MCF 10A (cell line): ENCODE data around the gene AMZ2. TPM values are rescaled to one million over a fixed set of nuclear protein-coding genes. Genes with fewer than 3 reads are reported as not detected.

Experiments used
- BruUV-seq: library from RNA; stranded (reverse); fragments of 400-500 nt; replicated peaks from 2 replicates; lab custom pipeline; 2021; lab: Mats Ljungman, UMichigan
- CTCF ChIA-PET: fragments of 300-600 bp; sonication (Branson Sonifier 250); formaldehyde crosslinking; extraction: SDS; loops from one replicate; lab custom pipeline; 2021; ENCODE audit warnings: antibody characterized with exemption, inconsistent platforms; lab: Yijun Ruan, JAX
- POLR2A ChIA-PET: fragments of 300-600, 350-650 bp; sonication (Branson Sonifier 250); formaldehyde crosslinking; extraction: SDS; loops from one replicate; lab custom pipeline; 2020; ENCODE audit warnings: antibody characterized with exemption, inconsistent platforms; lab: Yijun Ruan, JAX
- DNase-seq: peaks from one replicate; pipeline ENCODE4 v3.0.0-alpha.2; 2018; ENCODE audit not compliant: unreplicated experiment
- H3K27ac Mint-ChIP-seq: one replicate; pipeline ENCODE4 v1.8.0; 2022; ENCODE audit warnings: mild to moderate bottlenecking, low read depth, mixed read lengths; ENCODE audit not compliant: unreplicated experiment
- H3K27me3 Mint-ChIP-seq: one replicate; pipeline ENCODE4 v1.8.0; 2022; ENCODE audit warnings: mixed read lengths; ENCODE audit not compliant: insufficient read depth, unreplicated experiment
- H3K36me3 Mint-ChIP-seq: one replicate; pipeline ENCODE4 v1.8.0; 2022; ENCODE audit warnings: mild to moderate bottlenecking, moderate library complexity, mixed read lengths; ENCODE audit not compliant: insufficient read depth, unreplicated experiment
- H3K4me1 Mint-ChIP-seq: one replicate; pipeline ENCODE4 v1.8.0; 2022; ENCODE audit warnings: mixed read lengths; ENCODE audit not compliant: insufficient read depth, unreplicated experiment
- H3K4me3 Mint-ChIP-seq: one replicate; pipeline ENCODE4 v1.8.0; 2022; ENCODE audit warnings: mild to moderate bottlenecking, moderate library complexity, mixed read lengths; ENCODE audit not compliant: unreplicated experiment
- H3K9me3 Mint-ChIP-seq: one replicate; pipeline ENCODE4 v1.8.0; 2022; ENCODE audit warnings: mixed read lengths; ENCODE audit not compliant: unreplicated experiment
- intact Hi-C: fragments of 100-400 bp; cut with micrococcal nuclease; formaldehyde crosslinking; loops from 2 replicates; pipeline ENCODE4 v1.14.1; 2022
- total RNA-seq: library from RNA; stranded (reverse); gene quantifications from 2 replicates; pipeline ENCODE4 v1.2.3, GENCODE V29; 2022
- TF ChIP-seq, protein P1 (sequence below): fragments of 200-600 bp; IDR thresholded peaks from one replicate; pipeline ENCODE4 v1.8.0; 2022; ENCODE audit warnings: antibody characterized with exemption, mild to moderate bottlenecking; ENCODE audit not compliant: unreplicated experiment

Gene AMZ2
- total RNA-seq, 1 experiment from 2014 or later, result 127 TPM

DNA sequence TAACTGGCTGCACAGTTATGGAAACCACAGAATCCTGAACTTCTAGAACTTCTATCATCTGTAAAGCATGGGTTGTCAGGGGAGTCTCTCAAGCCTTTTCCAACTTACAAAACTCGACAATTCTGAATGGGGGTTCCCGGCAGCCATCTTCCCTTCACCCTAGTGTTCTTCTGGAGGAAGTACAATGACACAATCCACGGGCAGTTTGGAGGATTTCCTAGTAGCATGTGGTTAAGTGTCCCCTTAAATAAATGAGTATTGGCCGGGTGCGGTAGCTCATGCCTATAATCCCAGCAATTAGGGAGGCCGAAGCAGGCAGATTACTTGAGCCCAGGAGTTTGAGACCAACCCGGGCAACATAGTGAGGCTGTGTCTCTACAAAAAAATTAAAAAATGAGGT is 41.0 kb downstream of the AMZ2 start:
- TF ChIP-seq, protein P1, sequence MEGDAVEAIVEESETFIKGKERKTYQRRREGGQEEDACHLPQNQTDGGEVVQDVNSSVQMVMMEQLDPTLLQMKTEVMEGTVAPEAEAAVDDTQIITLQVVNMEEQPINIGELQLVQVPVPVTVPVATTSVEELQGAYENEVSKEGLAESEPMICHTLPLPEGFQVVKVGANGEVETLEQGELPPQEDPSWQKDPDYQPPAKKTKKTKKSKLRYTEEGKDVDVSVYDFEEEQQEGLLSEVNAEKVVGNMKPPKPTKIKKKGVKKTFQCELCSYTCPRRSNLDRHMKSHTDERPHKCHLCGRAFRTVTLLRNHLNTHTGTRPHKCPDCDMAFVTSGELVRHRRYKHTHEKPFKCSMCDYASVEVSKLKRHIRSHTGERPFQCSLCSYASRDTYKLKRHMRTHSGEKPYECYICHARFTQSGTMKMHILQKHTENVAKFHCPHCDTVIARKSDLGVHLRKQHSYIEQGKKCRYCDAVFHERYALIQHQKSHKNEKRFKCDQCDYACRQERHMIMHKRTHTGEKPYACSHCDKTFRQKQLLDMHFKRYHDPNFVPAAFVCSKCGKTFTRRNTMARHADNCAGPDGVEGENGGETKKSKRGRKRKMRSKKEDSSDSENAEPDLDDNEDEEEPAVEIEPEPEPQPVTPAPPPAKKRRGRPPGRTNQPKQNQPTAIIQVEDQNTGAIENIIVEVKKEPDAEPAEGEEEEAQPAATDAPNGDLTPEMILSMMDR, result no peak
- CTCF ChIA-PET, result interaction anchor here (0.6 to 1.4 kb wide), 4 partner anchors 110 to 1618 kb away, joined by 3 to 4 read pairs (median 3); no protein-coding TSS in a partner anchor

DNA sequence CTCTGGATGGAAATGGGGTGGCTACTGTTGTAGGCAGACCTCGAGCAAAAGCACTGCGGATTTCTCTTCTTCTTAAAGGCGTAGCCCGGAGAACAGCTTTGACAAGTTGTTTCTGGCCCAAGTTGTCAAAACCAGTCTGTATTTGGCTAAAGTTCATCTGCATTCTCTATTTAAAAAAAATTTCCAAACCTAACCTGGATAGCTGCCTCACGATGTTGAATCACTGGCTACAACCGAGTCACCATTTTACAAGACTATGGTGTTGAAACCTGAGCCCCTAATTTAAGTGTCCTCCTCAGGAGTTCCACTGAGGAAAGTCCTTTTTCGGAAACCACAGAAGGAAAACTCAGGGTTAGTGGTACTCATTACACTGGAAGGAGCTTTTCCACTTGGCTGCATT is 41.6 kb downstream of the AMZ2 start:
- H3K9me3 Mint-ChIP-seq, result no peaks in the 10 kb centered on the region
- TF ChIP-seq, protein P1, result no peak
- no peaks in the 10 kb centered on the region for H3K36me3 Mint-ChIP-seq
- no peak for DNase-seq
- CTCF ChIA-PET, result interaction anchor here (0.6 to 0.9 kb wide), 3 partner anchors 109 to 146 kb away, joined by 3 to 5 read pairs (median 4); no protein-coding TSS in a partner anchor
- H3K27me3 Mint-ChIP-seq, result no peaks in the 10 kb centered on the region
- no peaks in the 10 kb centered on the region for H3K4me1 Mint-ChIP-seq
- no peak overlapping the region for H3K27ac Mint-ChIP-seq
- no peak overlapping the region for H3K4me3 Mint-ChIP-seq
- POLR2A ChIA-PET, result interaction anchor here (1.0 to 1.1 kb wide), 2 partner anchors 8 to 168 kb away, joined by 3 read pairs; partner anchors contain the start of gene WIPI1
- BruUV-seq, result no TSS peak
- intact Hi-C loops, result no loop called here

More for the DNA sequence above, 41.0 kb downstream of the AMZ2 start:
- Mint-ChIP-seq H3K27me3 (no peaks in the 10 kb centered on the region), H3K27ac (no peak overlapping the region), H3K4me3 (no peak overlapping the region), H3K4me1 (no peaks in the 10 kb centered on the region), H3K36me3 (no peaks in the 10 kb centered on the region), H3K9me3 (no peaks in the 10 kb centered on the region)
- POLR2A ChIA-PET, result no interaction called here
- DNase-seq, result no peak
- intact Hi-C loops, result no loop called here
- BruUV-seq, result no TSS peak

DNA sequence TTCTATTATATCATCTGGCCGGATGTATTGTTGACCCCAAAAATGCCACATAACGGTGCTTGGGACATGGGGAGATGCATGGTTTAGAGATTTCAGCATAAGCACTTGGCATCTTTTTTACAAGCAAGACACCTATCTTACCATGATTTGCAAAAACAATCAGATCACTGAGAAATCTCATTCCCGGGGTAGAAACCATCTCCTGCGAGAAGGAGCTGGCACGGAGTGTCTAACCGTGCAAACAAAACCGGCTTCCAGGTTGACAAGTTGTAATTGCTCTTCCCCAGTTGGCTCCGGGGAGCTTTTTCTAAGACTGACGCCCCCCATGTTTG is 42.1 kb downstream of the AMZ2 start:
- peak overlapping the region; percentile 69 for H3K4me3 Mint-ChIP-seq
- H3K27ac Mint-ChIP-seq, result no peak overlapping the region
- no peaks in the 10 kb centered on the region for H3K27me3 Mint-ChIP-seq
- no TSS peak for BruUV-seq
- ChIA-PET CTCF (interaction anchor here (0.7 to 0.9 kb wide), 2 partner anchors 108 to 146 kb away, joined by 4 to 5 read pairs; no protein-coding TSS in a partner anchor), POLR2A (interaction anchor here (1.0 to 1.1 kb wide), 2 partner anchors 9 to 168 kb away, joined by 3 read pairs; partner anchors contain the start of gene WIPI1)
- no peak for DNase-seq
- H3K36me3 Mint-ChIP-seq, result no peaks in the 10 kb centered on the region
- H3K4me1 Mint-ChIP-seq, result no peaks in the 10 kb centered on the region
- TF ChIP-seq, protein P1, result no peak
- H3K9me3 Mint-ChIP-seq, result no peaks in the 10 kb centered on the region
- intact Hi-C loops, result loop anchor here (5.0 kb wide), 1 partner anchor 92 kb away; no protein-coding TSS in a partner anchor

DNA sequence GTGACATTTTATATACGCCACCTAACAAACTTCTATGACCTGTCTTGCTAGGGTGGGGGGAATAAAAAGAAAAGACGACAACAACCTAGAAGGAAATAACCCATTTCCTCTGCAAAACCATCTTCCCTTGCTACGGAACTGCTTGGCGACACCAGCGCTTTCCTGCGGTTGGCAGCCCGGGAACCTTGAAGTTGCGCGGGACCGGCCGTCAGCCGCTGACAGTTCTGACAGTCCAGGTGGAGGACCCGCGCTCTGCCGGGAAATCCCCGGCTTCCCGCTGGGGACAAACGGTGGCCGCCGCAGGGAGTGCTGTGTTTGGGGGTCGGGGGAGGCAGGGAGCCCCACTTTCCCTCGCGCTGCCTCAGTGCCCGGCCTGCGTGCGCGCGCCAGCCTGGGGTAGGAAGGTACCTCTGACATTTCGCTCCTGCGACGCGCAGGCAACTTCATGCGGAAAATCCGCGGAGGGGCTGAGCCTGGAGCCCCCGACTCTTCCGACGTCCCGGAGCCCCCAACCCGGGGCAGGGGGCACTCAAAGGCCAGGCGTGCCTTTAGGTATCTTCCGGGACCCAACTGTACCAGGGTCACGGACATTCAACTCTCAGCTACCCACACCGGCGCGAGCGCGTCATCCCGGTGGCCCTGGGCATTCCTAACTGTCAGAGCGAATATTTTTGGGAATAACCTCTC is 42.6 kb downstream of the AMZ2 start:
- CTCF ChIA-PET, result interaction anchor here (0.7 to 0.9 kb wide), 2 partner anchors 108 to 758 kb away, joined by 3 to 5 read pairs; no protein-coding TSS in a partner anchor
- BruUV-seq, result TSS peak; percentile 62
- Mint-ChIP-seq H3K27ac (no peak overlapping the region), H3K4me3 (peak overlapping the region; percentile 69), H3K9me3 (no peaks in the 10 kb centered on the region), H3K4me1 (no peaks in the 10 kb centered on the region), H3K36me3 (no peaks in the 10 kb centered on the region), H3K27me3 (no peaks in the 10 kb centered on the region)
- DNase-seq, result no peak
- TF ChIP-seq, protein P1, result no peak
- POLR2A ChIA-PET, result interaction anchor here (0.5 to 2.6 kb wide), 5 partner anchors 9 to 589 kb away, joined by 3 to 14 read pairs (median 3); partner anchors contain the start of gene WIPI1
- intact Hi-C loops, result loop anchor here (5.0 kb wide), 1 partner anchor 92 kb away; no protein-coding TSS in a partner anchor
